ENCODE measurements around the gene KNSTRN.

Gene KNSTRN

DNA sequence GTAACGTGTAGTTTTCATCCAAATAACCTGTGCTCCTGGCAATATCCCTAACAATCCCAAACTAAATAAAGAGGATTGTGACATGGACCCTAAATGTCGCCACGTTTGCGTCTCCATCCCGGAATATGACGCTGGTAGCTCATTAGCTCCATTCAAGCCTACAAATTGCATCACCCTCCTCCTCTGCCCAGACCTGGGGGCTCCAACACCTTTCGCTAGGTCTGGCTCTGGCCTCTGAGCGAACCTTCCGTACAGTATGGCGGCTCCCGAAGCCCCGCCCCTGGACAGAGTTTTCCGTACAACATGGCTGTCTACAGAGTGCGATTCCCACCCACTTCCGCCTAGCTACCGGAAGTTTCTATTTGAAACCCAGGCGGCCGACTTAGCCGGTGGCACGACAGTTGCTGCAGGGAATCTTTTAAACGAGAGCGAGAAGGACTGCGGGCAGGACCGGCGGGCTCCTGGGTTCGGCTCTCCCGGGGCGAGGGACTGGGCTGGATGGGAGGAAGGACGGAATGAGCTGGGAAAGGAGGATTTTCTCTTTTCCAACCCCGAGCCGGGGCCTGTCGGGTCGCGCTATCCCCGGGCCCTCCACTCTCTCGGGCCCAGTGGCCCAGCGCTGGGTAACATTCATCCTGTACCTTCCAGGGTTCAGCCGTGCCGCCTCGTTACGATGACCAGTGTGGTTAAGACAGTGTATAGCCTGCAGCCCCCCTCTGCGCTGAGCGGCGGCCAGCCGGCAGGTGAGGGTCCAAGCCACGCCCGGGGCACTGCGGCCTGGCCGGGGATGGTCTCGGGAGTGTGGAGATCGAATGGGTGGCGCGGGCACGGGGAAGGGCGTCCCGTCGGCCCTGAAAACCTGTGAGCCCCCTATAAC, at the start of gene KNSTRN:
KNSTRN (plus strand) TSS at position 142 of the 877 bp plus-strand sequence; CDS start at position 257, 115 bp downstream.
- DNase-seq: peak; percentile 96

DNA sequence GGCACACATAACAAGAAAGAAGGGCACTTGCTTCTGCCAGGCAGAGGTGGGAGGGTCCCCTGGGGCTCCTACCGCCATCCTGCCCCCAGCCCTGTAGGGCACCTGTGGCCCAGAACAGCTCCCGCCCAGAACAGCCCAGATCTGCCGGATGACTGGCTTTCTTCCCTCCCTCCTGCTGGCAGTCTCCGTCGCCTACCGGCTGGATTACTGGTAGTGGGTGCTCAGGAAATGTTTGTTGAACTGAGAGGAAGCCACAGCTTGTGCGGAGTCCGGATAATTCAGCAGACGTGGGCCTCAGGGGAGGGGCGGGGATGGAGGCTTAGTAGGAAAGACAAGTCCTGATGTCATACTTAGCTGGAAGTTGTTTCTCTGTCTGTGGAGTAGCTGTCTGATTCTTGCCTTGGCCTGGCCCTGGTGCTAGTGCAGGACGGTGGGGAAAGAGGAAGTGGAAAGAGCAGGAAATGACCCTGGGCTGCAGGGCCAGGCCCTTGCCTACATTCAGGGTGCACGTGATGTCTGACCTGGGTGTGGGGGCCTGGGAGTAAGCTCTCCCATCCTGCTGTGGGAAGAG, 48.5 kb upstream of the KNSTRN start:
- DNase-seq: no peak

GRCh38 chr15:40334541-40334940, 48.0 kb upstream of the KNSTRN start:
- no peak for DNase-seq

- DNase-seq: no peak
Observed at GRCh38 chr15:40334941-40335795, 47.4 kb upstream of the KNSTRN start.

DNA sequence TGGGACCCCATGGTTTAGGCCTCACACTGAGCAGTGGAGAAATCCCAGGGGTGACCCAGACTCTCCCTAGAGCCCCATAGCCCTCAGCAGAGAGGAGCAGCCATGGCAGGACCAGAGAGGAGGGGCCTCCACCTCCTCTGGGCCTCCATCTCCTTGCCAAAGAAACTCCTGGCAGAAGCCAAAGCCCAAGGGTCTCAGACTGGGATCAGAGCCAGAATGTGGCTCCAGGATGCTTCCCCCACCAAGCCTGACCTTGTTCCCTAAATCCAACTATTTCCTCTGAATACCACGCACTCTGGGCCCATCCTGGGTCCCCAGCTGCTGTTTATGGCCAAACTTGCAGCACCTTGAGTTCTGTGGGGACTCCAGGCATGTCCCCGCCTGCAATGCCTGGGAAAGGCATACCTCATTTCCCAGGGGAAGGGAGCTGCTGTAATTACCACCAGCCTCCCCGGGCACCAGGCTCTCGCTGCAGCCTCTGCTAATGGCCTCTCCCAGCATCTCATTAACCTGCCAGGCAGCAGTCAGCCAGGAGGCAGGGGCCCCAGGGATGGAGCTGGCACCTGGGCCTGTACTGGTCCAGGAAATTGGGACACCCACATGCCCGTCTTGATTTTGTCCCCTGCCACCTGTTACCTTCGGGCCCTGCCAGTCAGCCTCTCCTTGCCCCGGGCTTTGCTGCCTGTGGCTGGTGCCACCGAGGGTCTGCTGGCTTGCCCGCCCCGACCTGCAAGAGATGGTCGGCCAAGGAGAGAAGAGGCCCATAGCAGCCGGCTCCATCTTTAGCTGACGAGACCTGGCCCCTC, 46.4 kb upstream of the KNSTRN start:
- no peak for DNase-seq

- no peak for DNase-seq
Observed at GRCh38 chr15:40336744-40337122, 45.8 kb upstream of the KNSTRN start.

- DNase-seq: no peak
Observed at GRCh38 chr15:40337597-40337996, 44.9 kb upstream of the KNSTRN start.

GRCh38 chr15:40338041-40338657, 44.4 kb upstream of the KNSTRN start:
- peak; percentile 91 for DNase-seq

GRCh38 chr15:40338921-40339620, 43.5 kb upstream of the KNSTRN start:
- no peak for DNase-seq

- DNase-seq: no peak
Observed at GRCh38 chr15:40339621-40339945, 42.9 kb upstream of the KNSTRN start.

DNA sequence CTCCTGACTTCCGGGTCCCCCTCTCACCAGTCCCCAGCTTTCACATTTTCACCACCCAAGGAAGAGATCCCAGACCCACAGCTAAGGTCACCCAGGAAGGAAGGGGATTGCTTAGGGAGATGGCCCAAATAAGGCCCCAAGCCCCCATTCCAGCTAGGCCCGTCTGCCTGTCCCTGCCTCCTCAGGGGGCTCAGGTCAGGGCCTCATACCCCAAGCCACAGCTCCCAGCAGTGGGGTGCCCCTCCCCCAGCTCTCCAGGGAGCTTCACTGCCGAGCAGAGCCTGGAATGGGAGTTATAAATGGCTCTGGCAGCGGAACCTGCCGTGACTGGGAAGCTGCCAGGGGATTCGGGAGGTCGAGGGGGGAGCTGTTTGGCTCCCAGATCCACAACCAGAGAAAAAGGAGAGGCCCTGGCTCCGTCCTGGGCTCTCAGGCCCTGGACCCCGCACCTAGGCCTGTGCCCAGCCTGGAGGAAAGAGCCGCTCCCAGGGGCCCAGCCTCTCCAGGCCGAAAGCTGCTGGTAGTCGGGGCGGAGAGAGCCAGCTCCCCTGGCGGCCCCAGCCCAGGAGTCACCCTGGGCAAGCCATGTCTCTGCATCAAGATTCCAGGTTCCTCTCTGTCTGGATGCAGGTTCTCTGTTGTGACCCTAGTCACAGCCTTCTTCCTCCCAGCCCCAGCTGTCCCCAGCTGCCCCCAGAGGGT, 42.3 kb upstream of the KNSTRN start:
- no peak for DNase-seq

GRCh38 chr15:40340740-40341400, 41.7 kb upstream of the KNSTRN start, which contains the start of gene CCDC9B:
CCDC9B (minus strand) TSS chr15:40340939; CDS start chr15:40340819, 120 bp downstream.
- no peak for DNase-seq

- DNase-seq: no peak
Observed at GRCh38 chr15:40342416-40343320, 39.9 kb upstream of the KNSTRN start.

DNA sequence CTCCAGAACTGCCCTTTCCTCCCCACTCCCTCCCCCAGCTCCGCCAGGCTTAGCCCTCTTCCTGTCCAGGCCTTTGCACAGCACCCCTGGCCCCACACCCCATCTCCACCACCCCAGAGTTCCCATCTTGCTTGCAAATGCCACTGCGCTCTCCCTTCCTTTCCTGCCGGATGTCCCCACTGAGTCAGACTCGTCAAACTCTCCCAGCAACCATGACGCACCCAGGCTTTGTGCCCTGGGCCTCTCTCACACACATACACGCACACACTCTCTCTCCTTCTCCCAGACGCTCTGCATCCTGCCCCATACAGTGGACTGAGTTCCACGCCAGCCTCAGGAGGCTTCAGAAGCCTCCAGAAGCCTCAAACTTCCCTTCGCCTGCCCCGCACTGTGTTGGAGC, 39.0 kb upstream of the KNSTRN start:
- DNase-seq: no peak

GRCh38 chr15:40344217-40344616, 38.3 kb upstream of the KNSTRN start:
- DNase-seq: no peak

DNA sequence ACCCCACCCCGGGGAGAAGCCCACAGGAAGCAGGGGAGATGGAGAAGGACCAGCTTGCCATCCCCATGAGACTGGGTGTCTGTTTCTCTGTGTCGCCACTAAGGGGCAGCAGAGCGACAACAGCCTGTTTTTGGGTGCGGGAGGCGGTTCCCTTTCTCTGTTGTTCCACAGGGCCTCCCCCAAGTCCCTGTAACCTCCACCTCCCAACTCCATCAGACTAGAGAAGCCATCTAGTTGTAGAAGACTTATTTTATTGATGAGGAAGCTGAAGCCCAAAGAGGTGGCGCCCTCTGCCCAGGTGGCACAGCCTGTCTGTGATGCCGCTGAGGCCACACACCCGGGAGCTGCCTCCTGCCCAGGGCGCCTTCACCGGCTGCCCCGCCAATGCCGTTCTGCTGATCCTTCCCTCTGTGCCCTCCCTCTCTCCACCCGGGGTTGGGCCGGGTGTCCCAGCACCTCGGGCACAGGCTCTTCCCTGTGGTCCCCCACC, 37.8 kb upstream of the KNSTRN start:
- DNase-seq: peak; percentile 89

- no peak for DNase-seq
Observed at GRCh38 chr15:40345225-40345866, 37.2 kb upstream of the KNSTRN start.

DNA sequence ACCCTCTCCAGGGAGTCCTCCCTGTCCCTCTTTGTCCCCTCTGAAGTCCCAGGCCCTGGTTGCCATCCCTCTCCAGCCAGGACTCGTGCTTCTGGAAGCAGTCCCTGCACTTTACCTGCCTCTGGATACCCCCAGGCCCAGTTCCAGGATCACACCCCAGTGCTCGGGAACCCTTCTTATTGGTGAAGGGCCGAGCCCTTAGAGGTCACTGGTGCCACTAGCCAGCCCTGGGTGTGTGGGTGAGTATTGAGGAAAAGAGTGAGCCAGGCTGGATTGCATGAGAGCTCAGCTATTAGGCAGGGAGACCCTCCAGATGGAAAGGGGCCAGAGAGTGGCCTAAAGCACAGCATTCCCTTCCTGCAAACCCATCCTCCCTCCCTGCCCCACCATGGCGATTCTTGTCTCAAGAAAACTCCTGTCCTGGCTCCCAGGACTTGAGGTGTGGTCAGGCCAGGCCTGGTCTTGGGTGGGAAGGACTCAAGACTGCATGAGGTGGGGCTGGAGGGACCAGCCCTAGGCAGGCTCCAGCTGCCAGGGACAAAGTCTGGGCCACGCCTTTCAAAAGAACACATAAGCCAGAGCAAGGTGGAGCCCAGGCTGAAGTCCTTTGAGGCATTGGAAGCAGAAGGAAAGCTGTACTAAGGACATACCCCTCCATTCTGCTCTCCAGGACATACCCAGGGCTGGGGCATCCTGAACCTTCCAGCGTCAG, 36.5 kb upstream of the KNSTRN start:
- DNase-seq: no peak
